ENCODE data around the gene SPO11. TPM values are rescaled to one million over a fixed set of nuclear protein-coding genes. Genes with fewer than 3 reads are reported as not detected.

SPO11 gene
- total and polyA plus RNA-seq, 2 of the 4 experiments (the other 2 are of a cell fraction), result not detected

DNA sequence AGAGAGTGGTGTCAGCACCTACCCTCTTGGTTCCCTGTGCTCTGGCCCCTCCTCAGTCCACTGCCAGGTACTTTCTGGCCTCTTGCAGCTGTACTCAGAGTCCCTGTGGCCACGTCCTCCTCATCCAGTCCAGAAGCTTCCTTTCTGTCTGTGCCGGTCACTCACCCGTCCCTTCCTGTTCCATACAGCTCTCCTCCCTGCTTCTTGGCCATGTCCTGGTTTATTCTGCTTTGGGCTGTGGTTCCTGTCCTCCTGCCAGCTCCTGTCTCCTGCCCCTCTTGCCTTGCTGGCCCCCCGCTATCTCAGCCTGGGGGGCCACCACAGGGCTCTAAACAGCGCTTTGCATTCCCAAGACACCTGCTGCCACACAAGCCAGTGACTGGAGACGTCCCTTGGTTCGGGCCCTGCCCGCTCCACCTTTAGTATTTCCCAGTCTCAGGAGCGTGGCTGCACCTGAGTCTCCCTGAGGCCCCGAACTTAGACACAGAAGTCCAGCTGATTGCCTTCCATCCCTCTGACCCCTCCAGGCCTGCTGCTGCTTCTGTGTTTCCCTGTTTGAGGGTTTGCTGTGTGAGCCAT, 46.1 kb downstream of the SPO11 start:
- H2AK9ac ChIP-seq (replicated peaks; ENCODE audit: low read depth, low read length, poor library complexity), result no peak overlapping the region
- no peak overlapping the region for H2AFZ ChIP-seq (replicated peaks; ENCODE audit: low read length, poor library complexity)
- no peak overlapping the region for H3K27ac ChIP-seq (ENCODE audit: insufficient read depth, low read length)
- no peak overlapping the region for H3K23ac ChIP-seq (ENCODE audit: low read depth, low read length)
- no peak overlapping the region for H4K91ac ChIP-seq (ENCODE audit: insufficient read depth, low read depth, low read length)
- no peak overlapping the region for H3K4ac ChIP-seq (ENCODE audit: low read depth, low read length)
- in situ Hi-C loops (cut with MboI; ENCODE audit: low sequenced_read_pairs) (loop anchor here (25.0 kb wide), 1 partner anchor 1662 kb away; the partner anchor contains the start of genes ATP5F1E and PRELID3B), intact Hi-C loops (cut with micrococcal nuclease) (no loop called here), dilution Hi-C loops (cut with HindIII; ENCODE audit: low sequenced_read_pairs, unreplicated experiment) (no loop called here)
- H2AK5ac ChIP-seq (ENCODE audit: low read depth, low read length), result no peak overlapping the region
- H3K4me2 ChIP-seq (ENCODE audit: low read depth, low read length), result no peak overlapping the region
- no peaks in the 10 kb centered on the region for H4K20me1 ChIP-seq (ENCODE audit: insufficient read depth, low read length)
- no peak overlapping the region for H3K4me3 ChIP-seq (ENCODE audit: insufficient read depth, low read depth, low read length)
- WGBS, 2 experiments (ENCODE audit: extremely low coverage in 2 of 2, insufficient read length in 1 of 2), result 90% methylated on average over 5 of the region's 10 CpGs; no CpG with 5 or more reads in 1 of the 2 experiments
- no peak overlapping the region for H2BK5ac ChIP-seq (ENCODE audit: low read depth, low read length, poor library complexity, severe bottlenecking)
- CTCF ChIA-PET, result no interaction called here
- H3K18ac ChIP-seq (ENCODE audit: low read depth, low read length), result no peak overlapping the region
- H3K4me1 ChIP-seq (ENCODE audit: control insufficient read depth, insufficient read depth, low read length), result no peaks in the 10 kb centered on the region
- no peak overlapping the region for H4K5ac ChIP-seq (ENCODE audit: low read depth, low read length)
- no peak overlapping the region for H3K56ac ChIP-seq (ENCODE audit: extremely low read depth, insufficient read depth, low read length)
- H4K8ac ChIP-seq (ENCODE audit: low read depth in 2 of 2, low read length in 2 of 2), result no peak overlapping the region
- no peak overlapping the region for H3K14ac ChIP-seq (replicated peaks; ENCODE audit: low read depth, low read length)
- H2BK20ac ChIP-seq (ENCODE audit: low read depth, low read length), result no peak overlapping the region
- ATAC-seq (ENCODE audit: low read depth) (no peak), DNase-seq (no peak)
- no peak overlapping the region for H2BK15ac ChIP-seq (ENCODE audit: low read depth, low read length)
- no peaks in the 10 kb centered on the region; a peak in 1 of 4 replicates for H3K79me1 ChIP-seq (ENCODE audit: low read depth in 1 of 2, low read length in 2 of 2)
- no peaks in the 10 kb centered on the region for H3K27me3 ChIP-seq (ENCODE audit: control insufficient read depth, insufficient read depth, low read length)
- peaks cover 66% of the 10 kb centered on the region for H3K36me3 ChIP-seq (ENCODE audit: control insufficient read depth, insufficient read depth, low read length)
- H2BK120ac ChIP-seq (ENCODE audit: low read depth, low read length), result no peak overlapping the region
- POLR2A ChIA-PET (ENCODE audit: unreplicated experiment), result no interaction called here
- H3K9me1 ChIP-seq (ENCODE audit: insufficient read depth, low read length), result no peaks in the 10 kb centered on the region
- TF ChIP-seq RCOR1 (IDR thresholded peaks at IDR 0.05; ENCODE audit: insufficient replicate concordance, low read length) (no peak), POLR2A (IDR thresholded peaks at IDR 0.05; ENCODE audit: low read depth, low read length) (no peak), NFE2L2 (IDR thresholded peaks at IDR 0.05; ENCODE audit: low read depth, low read length) (no peak), RFX5 (IDR thresholded peaks at IDR 0.05; ENCODE audit: low read depth, low read length) (no peak), RAD21 (IDR thresholded peaks at IDR 0.05; ENCODE audit: low read length) (no peak), CHD1 (IDR thresholded peaks at IDR 0.05; ENCODE audit: low read depth, low read length) (no peak), MAZ (IDR thresholded peaks at IDR 0.05; ENCODE audit: borderline replicate concordance, low read depth, low read length) (no peak)
- TF ChIP-seq, protein P1, sequence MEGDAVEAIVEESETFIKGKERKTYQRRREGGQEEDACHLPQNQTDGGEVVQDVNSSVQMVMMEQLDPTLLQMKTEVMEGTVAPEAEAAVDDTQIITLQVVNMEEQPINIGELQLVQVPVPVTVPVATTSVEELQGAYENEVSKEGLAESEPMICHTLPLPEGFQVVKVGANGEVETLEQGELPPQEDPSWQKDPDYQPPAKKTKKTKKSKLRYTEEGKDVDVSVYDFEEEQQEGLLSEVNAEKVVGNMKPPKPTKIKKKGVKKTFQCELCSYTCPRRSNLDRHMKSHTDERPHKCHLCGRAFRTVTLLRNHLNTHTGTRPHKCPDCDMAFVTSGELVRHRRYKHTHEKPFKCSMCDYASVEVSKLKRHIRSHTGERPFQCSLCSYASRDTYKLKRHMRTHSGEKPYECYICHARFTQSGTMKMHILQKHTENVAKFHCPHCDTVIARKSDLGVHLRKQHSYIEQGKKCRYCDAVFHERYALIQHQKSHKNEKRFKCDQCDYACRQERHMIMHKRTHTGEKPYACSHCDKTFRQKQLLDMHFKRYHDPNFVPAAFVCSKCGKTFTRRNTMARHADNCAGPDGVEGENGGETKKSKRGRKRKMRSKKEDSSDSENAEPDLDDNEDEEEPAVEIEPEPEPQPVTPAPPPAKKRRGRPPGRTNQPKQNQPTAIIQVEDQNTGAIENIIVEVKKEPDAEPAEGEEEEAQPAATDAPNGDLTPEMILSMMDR (conservative IDR thresholded peaks at IDR 0.05; ENCODE audit: low read depth, low read length), result no peak
- TF ChIP-seq, protein P2, sequence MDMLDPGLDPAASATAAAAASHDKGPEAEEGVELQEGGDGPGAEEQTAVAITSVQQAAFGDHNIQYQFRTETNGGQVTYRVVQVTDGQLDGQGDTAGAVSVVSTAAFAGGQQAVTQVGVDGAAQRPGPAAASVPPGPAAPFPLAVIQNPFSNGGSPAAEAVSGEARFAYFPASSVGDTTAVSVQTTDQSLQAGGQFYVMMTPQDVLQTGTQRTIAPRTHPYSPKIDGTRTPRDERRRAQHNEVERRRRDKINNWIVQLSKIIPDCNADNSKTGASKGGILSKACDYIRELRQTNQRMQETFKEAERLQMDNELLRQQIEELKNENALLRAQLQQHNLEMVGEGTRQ (IDR thresholded peaks at IDR 0.05; ENCODE audit: low read depth, low read length), result no peak
- TF ChIP-seq, protein P3, sequence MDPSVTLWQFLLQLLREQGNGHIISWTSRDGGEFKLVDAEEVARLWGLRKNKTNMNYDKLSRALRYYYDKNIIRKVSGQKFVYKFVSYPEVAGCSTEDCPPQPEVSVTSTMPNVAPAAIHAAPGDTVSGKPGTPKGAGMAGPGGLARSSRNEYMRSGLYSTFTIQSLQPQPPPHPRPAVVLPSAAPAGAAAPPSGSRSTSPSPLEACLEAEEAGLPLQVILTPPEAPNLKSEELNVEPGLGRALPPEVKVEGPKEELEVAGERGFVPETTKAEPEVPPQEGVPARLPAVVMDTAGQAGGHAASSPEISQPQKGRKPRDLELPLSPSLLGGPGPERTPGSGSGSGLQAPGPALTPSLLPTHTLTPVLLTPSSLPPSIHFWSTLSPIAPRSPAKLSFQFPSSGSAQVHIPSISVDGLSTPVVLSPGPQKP (IDR thresholded peaks at IDR 0.05; ENCODE audit: borderline replicate concordance, low read depth, low read length), result no peak
- no peak overlapping the region for H3K9ac ChIP-seq (ENCODE audit: low read depth, low read length)
- BruUV-seq (replicated peaks), result no TSS peak
- H3K9me3 ChIP-seq (ENCODE audit: control insufficient read depth, insufficient read depth, low read length), result no peaks in the 10 kb centered on the region

Data from IMR-90 (cell line).